Activated naive CD8-positive, alpha-beta T cell treated with anti-CD3 and anti-CD28 coated beads, Interleukin-2, amount 10 ng/mL, durations not matched to agents 7 days and 5 days (primary cell): ENCODE measurements around the gene HSPB6. TPM values are rescaled to one million over a fixed set of nuclear protein-coding genes. Genes with fewer than 3 reads are reported as not detected.

ENCODE experiments used
- total RNA-seq, 2 experiments: library from RNA; stranded (reverse); gene quantifications; one replicate each; pipeline ENCODE4 v1.2.3, GENCODE V29; 2021

Gene HSPB6
- total RNA-seq, 2 experiments from 2014 or later: 0.36 TPM; not detected in 1

Other genes starting within 250 kb of the HSPB6 start
- gene DMKN, start 243.4 kb downstream of the HSPB6 start, total RNA-seq: 1 to 10 TPM; 2.5 to 3.5 TPM
- not detected for gene SBSN, start 228.7 kb downstream of the HSPB6 start, total RNA-seq
- gene GAPDHS, start 223.6 kb downstream of the HSPB6 start, total RNA-seq: not detected
- 10 to 100 TPM; 37.2 to 38.2 TPM for gene TMEM147, start 211.4 kb downstream of the HSPB6 start, total RNA-seq
- gene ATP4A, start 193.4 kb downstream of the HSPB6 start, total RNA-seq: not detected
- not detected for gene PMIS2, start 170.9 kb downstream of the HSPB6 start, total RNA-seq
- 10 to 100 TPM; 50.5 to 51.7 TPM for gene HAUS5, start 144.3 kb downstream of the HSPB6 start, total RNA-seq
- 10 to 100 TPM; 87.4 to 92.2 TPM for gene RBM42, start 128.0 kb downstream of the HSPB6 start, total RNA-seq
- 1 to 10 TPM; 1.6 to 1.9 TPM for gene ETV2, start 115.3 kb downstream of the HSPB6 start, total RNA-seq
- gene COX6B1, start 108.7 kb downstream of the HSPB6 start, total RNA-seq: 100 to 1,000 TPM; 407 to 412 TPM
- 1 to 10 TPM in 1 of 2 experiments, under 1 TPM in 1; 0.88 to 1.7 TPM for gene UPK1A, start 90.5 kb downstream of the HSPB6 start, total RNA-seq
- gene ZBTB32, start 52.5 kb downstream of the HSPB6 start, total RNA-seq: 10 to 100 TPM; 24.5 to 33.6 TPM
- 10 to 100 TPM; 74.6 to 75.9 TPM for gene KMT2B, start 39.0 kb downstream of the HSPB6 start, total RNA-seq
- 10 to 100 TPM; 63.0 to 63.4 TPM for gene IGFLR1, start 14.6 kb downstream of the HSPB6 start, total RNA-seq
- gene U2AF1L4, start 11.6 kb downstream of the HSPB6 start, total RNA-seq: 10 to 100 TPM; 31.9 to 33.1 TPM
- 10 to 100 TPM; 35.7 to 36.3 TPM for gene PSENEN, start 11.4 kb downstream of the HSPB6 start, total RNA-seq
- gene LIN37, start 8.5 kb downstream of the HSPB6 start, total RNA-seq: 10 to 100 TPM; 18.3 to 22.4 TPM
- 10 to 100 TPM; 53.0 to 59.9 TPM for gene PROSER3, start 1.1 kb upstream of the HSPB6 start, total RNA-seq
- gene ARHGAP33, start 18.5 kb upstream of the HSPB6 start, total RNA-seq: 10 to 100 TPM; 64.4 to 76.5 TPM
- gene PRODH2, start 55.8 kb upstream of the HSPB6 start, total RNA-seq: not detected
- under 1 TPM in 1 of 2 experiments, not detected in 1; 0.40 TPM for gene NPHS1, start 95.5 kb upstream of the HSPB6 start, total RNA-seq
- 1 to 10 TPM; 2.9 to 3.0 TPM for gene KIRREL2, start 99.9 kb upstream of the HSPB6 start, total RNA-seq
- gene APLP1, start 111.5 kb upstream of the HSPB6 start, total RNA-seq: 1 to 10 TPM; 1.2 to 1.4 TPM
- 10 to 100 TPM; 40.7 to 48.7 TPM for gene NFKBID, start 143.5 kb upstream of the HSPB6 start, total RNA-seq
- 100 to 1,000 TPM; 186 to 190 TPM for gene HCST, start 145.5 kb upstream of the HSPB6 start, total RNA-seq
- gene TYROBP, start 151.3 kb upstream of the HSPB6 start, total RNA-seq: 10 to 100 TPM; 10.6 to 11.2 TPM
- gene LRFN3, start 179.3 kb upstream of the HSPB6 start, total RNA-seq: 10 to 100 TPM; 10.7 to 12.4 TPM
- gene SDHAF1, start 238.2 kb upstream of the HSPB6 start, total RNA-seq: 10 to 100 TPM; 22.2 to 22.8 TPM